HG03354 (cell line): ENCODE data around the gene TADA1.

ENCODE experiments used
- ATAC-seq: cut with Tn5 transposase; IDR thresholded peaks from one replicate; pipeline ENCODE4 v1.9.1; 2021; ENCODE audit warnings: mild to moderate bottlenecking; ENCODE audit not compliant: unreplicated experiment, poor library complexity, severe bottlenecking

TADA1 gene, protein sequence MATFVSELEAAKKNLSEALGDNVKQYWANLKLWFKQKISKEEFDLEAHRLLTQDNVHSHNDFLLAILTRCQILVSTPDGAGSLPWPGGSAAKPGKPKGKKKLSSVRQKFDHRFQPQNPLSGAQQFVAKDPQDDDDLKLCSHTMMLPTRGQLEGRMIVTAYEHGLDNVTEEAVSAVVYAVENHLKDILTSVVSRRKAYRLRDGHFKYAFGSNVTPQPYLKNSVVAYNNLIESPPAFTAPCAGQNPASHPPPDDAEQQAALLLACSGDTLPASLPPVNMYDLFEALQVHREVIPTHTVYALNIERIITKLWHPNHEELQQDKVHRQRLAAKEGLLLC

DNA sequence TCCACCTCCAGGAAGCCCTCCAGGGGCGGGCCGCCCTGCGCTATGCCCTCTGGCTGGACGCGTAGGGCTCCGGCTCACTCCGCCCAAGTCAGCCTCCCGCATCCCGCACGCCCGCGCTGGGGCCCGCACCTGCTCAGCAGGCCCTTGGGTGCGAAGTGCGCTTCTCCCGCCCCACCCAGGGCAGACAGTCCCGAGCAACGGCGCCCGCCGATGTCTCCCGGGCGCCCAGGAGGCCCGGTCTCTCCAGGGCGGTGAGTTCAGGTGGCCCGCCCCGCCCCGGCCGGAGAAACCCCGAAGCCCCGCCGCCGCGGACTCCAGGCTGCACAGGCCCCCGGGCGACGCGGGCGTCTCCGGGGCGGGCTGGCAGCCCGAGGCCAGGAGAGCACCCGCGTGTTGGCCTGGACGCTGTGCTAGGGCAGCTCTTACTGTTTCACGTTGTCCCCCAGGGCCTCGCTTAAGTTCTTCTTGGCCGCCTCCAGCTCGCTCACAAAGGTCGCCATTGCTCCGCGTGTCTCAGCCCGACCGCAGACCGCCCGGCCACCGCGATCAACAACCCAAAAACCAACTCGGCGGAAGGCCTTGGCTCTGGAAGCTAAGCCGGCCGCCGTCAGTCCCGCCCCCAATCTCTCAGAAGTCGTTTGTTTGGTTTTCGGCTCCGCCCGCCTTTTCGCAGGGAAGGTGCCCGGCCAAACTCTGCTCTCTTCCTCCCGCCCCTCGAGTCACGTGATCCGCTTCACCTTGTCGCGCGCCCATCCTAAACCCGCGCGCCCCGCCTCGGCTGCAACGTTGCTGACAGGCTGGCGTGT is at the start of gene TADA1:
TSS of gene TADA1 (minus strand) at position 531 of the 806 bp plus-strand sequence. CDS start at position 500, 31 bp downstream.
- ATAC-seq = peak; percentile 87

GRCh38 chr1:166924823-166925541 is 48.9 kb upstream of the TADA1 start:
- peak; percentile 71 for ATAC-seq

DNA sequence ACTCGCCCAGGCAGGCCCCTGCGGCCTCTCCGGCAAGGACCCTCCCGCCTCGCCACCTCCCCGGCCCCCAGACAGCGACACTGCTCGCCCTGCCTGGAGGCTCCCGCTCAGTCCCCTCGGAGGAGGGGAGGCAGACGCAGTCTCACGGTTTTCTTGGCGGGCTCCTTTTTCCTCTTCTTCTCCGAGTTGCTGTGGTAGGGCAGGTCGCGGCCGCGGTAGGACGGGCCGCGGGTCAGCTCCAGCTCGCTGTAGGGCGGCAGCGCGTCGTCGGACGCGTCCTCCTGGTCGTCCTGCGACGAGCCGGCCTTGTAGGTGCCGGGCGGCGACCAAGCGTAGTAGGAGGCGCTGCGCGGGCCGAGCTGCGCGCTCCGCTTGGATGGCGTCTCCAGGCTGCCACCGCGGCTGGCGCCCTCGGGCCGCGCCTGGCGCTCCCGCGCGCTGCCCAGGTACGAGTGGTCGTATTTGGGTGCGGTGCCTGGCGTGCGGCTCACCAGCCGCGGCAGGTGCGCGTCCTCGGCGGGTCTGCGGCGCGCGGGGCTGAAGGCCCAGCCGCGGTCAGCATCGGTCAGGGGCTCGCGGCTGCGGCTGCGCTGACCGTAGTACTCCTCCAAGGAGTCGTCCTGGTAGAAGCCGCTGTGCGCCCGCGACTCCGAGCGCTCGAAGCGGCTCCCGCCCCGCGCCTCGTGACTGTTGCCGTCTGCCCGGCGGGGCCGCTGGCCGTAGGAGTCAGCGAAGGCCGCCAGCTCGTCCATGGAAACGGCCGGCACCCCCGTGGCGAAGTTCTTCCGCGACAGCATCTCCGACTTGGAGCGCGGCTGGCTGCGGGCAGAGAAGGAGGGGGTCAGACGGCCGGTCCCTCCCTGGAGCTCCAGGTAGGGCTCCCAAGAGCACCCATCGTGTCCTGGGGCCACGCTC is 44.8 kb upstream of the TADA1 start:
- ATAC-seq = peak; percentile 50

- no peak for ATAC-seq
Observed at GRCh38 chr1:166918956-166919316, 42.9 kb upstream of the TADA1 start.

DNA sequence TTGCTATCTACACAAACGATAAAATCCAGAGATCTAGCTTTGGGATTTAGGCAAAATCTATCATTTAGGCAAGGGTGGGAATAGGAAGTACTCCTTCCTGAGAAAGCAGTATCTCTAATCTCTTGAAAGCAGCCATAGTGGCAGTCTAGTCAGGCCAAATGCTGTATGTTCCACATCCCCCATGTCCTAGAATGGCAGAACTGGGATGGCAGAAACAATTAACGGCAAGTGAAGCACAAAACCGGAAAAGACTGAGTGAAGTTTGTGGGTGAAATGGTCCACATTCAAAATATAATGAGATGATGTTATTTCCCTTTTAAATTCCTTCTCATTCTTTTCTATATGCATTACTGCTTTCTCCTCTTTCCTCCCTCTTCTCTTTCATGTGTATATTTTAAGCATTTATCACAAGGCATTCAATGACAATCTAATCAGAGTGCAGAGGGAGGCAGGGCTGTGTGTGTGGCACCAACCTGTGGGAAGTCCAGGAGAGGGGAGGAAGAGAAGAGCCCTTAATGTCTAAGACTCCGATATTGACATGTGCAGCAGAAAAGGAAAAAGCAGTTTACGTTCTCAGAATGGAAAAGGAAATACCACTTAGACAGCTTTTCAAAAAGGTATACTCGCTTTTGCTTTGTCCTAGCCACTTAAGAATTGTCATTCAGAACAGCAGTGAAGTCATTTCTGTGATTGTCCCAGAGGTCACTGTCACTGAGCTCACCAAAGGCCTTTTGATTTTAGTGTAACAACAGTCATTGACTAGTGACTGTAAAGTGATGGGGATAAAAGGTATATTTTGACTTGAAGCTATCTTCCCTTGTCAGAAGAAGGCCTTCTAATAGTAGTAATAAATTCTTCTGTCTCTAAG is 42.3 kb upstream of the TADA1 start:
- no peak for ATAC-seq

- ATAC-seq = no peak
Observed at GRCh38 chr1:166915941-166916340, 39.9 kb upstream of the TADA1 start.

DNA sequence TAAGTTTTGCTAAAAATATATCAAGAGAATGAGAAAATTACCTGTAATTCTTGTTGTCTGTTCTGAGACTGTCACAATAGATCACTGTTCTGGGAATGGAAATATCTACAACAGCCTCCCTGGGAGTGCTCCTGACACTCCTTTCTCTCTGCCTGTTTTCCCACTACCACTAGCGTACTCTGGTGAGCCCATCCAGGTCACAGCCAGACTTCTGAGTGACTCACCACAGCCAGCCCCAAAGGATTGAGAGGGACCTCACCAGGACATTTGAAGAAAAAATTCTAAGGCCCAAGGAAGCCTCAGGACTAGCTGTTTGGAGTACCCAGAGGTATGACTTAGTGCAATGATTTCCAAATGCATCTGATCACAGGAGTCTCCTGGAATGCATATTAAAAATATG is 39.0 kb upstream of the TADA1 start:
- ATAC-seq = no peak

- no peak for ATAC-seq
Observed at GRCh38 chr1:166914111-166914510, 38.0 kb upstream of the TADA1 start.

DNA sequence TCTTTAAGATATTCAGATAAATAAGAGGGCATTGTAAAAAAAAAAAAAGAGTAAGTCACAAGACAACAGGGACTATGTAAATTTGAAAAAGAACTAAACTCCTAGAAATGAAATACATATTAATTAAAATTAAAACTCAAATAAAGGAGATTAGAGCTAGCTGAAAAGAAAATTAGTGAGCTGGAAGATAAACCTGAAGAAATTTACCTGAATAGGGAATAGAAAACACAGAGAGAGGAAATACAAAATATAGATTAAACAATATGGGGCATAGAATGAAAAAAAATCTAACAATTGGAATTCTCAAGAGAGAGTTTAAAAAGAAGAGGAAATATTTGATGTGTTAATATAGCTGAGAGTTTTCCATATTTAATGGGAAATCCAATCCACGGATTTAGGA is 35.6 kb upstream of the TADA1 start:
- ATAC-seq = no peak

DNA sequence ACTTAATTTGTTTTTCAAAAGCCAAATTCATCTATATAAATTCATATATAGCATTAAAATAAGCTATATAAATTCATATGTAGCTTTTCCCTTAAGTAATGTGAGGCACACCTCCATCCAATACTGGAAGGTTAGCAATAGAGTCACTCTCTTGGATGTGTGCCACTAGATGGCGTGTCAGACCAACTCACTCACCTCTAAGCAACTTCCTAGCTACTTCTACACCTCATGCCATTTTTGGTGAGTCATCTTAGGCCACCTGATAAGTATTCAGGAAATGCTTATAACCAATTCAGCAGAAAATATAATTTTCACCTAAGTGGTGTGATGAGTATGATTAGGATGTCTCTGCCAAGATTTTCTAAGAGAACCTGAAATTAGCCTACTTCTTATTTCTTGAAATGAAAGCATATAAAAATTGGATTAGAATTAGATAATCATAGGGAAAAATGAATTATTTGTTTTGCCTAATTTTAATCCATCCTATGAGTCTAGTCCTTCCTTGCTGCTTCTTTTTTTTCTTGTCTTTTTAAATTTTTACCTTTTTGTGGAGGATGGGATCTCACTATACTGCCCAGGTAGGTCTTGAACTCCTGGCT is 34.4 kb upstream of the TADA1 start:
- peak; percentile 98 for ATAC-seq

- no peak for ATAC-seq
Observed at GRCh38 chr1:166908942-166909341, 32.9 kb upstream of the TADA1 start.

DNA sequence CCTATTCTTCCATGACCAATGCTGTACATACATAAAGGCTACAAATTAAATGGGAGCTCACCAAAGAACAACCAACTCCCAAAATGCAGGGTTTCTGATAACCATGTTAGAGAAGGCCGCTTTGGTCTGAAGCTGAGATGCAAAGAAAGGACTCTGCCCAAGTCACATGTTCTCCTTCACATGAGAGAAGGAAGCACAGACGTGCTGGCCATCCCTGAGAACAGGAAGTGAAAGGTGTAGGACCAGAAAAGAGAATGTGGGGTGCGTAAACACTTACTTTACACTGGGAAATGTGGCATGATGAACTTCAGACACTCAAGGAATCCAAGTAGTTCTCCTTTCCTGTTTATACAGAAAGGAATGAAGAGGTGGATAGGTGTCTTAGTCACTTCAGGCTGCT is 31.7 kb upstream of the TADA1 start:
- no peak for ATAC-seq

- ATAC-seq = no peak
Observed at GRCh38 chr1:166907051-166907450, 31.0 kb upstream of the TADA1 start.

- ATAC-seq = no peak
Observed at GRCh38 chr1:166906647-166907046, 30.6 kb upstream of the TADA1 start.

DNA sequence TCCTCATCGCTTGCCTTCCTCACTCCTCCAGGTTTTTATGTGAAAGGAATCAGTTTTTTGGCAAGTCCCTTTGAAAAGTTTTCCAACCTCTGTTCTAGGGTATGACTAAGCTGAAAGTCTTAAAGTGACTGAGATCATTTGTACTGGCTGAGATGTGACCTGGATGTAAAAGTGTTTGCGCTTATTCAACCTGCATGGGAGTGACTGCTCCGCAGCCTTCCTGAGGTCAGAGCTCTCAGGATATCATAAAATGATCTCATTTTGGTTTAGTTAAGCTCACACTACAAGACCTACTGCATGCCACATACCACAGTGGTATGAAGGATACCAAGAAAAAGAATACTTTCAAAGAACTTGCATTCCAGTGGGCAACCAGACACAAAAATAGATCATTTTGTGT is 29.8 kb upstream of the TADA1 start:
- ATAC-seq = no peak

DNA sequence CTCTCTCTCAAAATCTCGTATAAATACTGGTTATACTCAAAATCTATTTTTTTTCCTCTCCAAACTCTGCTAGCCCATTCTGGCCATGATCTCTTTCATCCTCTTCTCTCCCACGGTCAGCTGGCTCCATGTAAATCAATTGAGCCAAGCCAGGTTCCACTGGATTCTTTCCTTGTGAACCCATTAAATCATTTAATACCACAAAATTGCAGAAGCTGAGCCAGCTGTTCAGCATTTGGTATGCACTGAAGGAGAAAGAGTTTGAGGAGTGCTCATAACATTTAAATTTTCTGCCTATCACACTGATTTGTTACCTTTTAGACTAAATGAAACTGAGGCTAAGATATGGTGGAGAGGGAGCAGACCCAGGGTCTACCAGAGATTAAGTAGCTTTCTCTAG is 29.1 kb upstream of the TADA1 start:
- no peak for ATAC-seq

- no peak for ATAC-seq
Observed at GRCh38 chr1:166903232-166903631, 27.2 kb upstream of the TADA1 start.

DNA sequence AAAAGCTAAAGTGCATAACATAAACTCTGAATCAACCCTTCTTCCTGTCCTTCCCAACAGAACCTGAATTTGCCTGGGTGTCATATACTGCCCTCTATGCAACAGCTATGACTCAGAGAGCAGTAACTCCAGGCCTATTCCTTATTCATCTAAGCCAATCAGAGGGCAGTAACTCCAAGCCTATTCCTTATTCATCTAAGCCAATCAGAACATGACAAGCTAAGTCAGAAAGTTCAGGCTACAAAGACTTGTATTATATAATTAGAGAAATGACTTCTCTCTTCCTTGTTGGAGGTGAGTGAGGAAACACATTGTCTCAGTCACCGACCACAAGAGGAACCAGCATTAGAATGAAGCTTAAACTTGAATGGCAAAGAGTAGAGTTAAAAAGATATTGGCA is 26.2 kb upstream of the TADA1 start:
- no peak for ATAC-seq
